Muscle of leg (tissue), 11 donors: ENCODE measurements around the gene PRKACA. TPM values are rescaled to one million over a fixed set of nuclear protein-coding genes. Genes with fewer than 3 reads are reported as not detected.
"Not testable (repeated sequence)": the region's sequence is repeated elsewhere in the genome, so short reads cannot be mapped to it uniquely, and the experiment has no call there.

Source experiments
- DNase-seq: peaks from one replicate; pipeline ENCODE4 v3.0.0; 2013
- H3K27ac ChIP-seq: one replicate; pipeline ENCODE4 v1.5.1; 2013; ENCODE audit warnings: mild to moderate bottlenecking, low read length, control low read depth
- H3K27me3 ChIP-seq: one replicate; pipeline ENCODE4 v1.6.1; 2013; ENCODE audit warnings: low read length; ENCODE audit not compliant: control insufficient read depth, insufficient read depth
- H3K36me3 ChIP-seq: one replicate; pipeline ENCODE4 v1.6.1; 2013; ENCODE audit warnings: low read length; ENCODE audit not compliant: control insufficient read depth, insufficient read depth
- H3K4me1 ChIP-seq: one replicate; pipeline ENCODE4 v1.6.1; 2013; ENCODE audit warnings: low read length; ENCODE audit not compliant: control insufficient read depth, insufficient read depth
- H3K4me3 ChIP-seq: one replicate; pipeline ENCODE4 v1.5.1; 2013; ENCODE audit warnings: low read length, control low read depth
- H3K9me3 ChIP-seq: replicated peaks from 2 replicates; pipeline ENCODE4 v1.6.1; 2013; ENCODE audit warnings: low read depth, low read length; ENCODE audit not compliant: control insufficient read depth
- WGBS: methylation state at CpG from one replicate; pipeline ENCODE4 v1.1.5; 2013; ENCODE audit warnings: missing lambda C conversion rate; ENCODE audit not compliant: insufficient coverage; 5-methylcytosine and 5-hydroxymethylcytosine counted together
- polyA plus RNA-seq, 8 donors: library from polyadenylated mRNA; unstranded; fragments of 120-200 nt; gene quantifications; one replicate each; pipeline versions ENCODE4 v1.2.1 to v1.2.3, GENCODE V29; 2013; ENCODE audit warnings: inconsistent platforms in 1 of 8, low replicate concordance in 1 of 8; ENCODE audit not compliant: insufficient read length in 8 of 8, insufficient read depth in 1 of 8
- total RNA-seq: library from RNA; stranded (reverse); fragments of 120-200 nt; gene quantifications from one replicate; pipeline ENCODE4 v1.2.4, GENCODE V29; 2013

PRKACA gene
- total and polyA plus RNA-seq, 9 donors: 121 to 485 (median 425) TPM

GRCh38 chr19:14149509-14149994, 32.0 kb upstream of the PRKACA start:
- H3K27ac ChIP-seq: peak overlapping the region; percentile 90
- 5% methylated on average over 6 of the region's 21 CpGs for WGBS
- H3K4me3 ChIP-seq: no peak overlapping the region
- H3K27me3 ChIP-seq: no peaks in the 10 kb centered on the region
- no peaks in the 10 kb centered on the region for H3K9me3 ChIP-seq
- peak; percentile 94 for DNase-seq
- H3K4me1 ChIP-seq: peaks cover 29% of the 10 kb centered on the region
- H3K36me3 ChIP-seq: peaks cover 24% of the 10 kb centered on the region

- H3K27ac ChIP-seq: peak overlapping the region; percentile 90
- no peak for DNase-seq
- H3K36me3 ChIP-seq: peaks cover 24% of the 10 kb centered on the region
- H3K27me3 ChIP-seq: no peaks in the 10 kb centered on the region
- H3K9me3 ChIP-seq: no peaks in the 10 kb centered on the region
- 35% methylated on average over 4 of the region's 13 CpGs for WGBS
- peaks cover 29% of the 10 kb centered on the region for H3K4me1 ChIP-seq
- H3K4me3 ChIP-seq: no peak overlapping the region
Observed at GRCh38 chr19:14148751-14149410, 31.3 kb upstream of the PRKACA start.

GRCh38 chr19:14147797-14148605, 30.4 kb upstream of the PRKACA start:
- Histone ChIP-seq H3K27ac (peak overlapping the region; percentile 56), H3K36me3 (peaks cover 23% of the 10 kb centered on the region), H3K27me3 (no peaks in the 10 kb centered on the region), H3K9me3 (no peaks in the 10 kb centered on the region), H3K4me3 (no peak overlapping the region), H3K4me1 (peaks cover 29% of the 10 kb centered on the region)
- WGBS: 23% methylated on average over 18 of the region's 20 CpGs
- DNase-seq: peak; percentile 87

- WGBS: 25% methylated on average over 6 of the region's 7 CpGs
- H3K4me3 ChIP-seq: no peak overlapping the region
- H3K36me3 ChIP-seq: peaks cover 11% of the 10 kb centered on the region
- DNase-seq: no peak
- no peak overlapping the region for H3K27ac ChIP-seq
- H3K27me3 ChIP-seq: no peaks in the 10 kb centered on the region
- H3K4me1 ChIP-seq: peaks cover 29% of the 10 kb centered on the region
- H3K9me3 ChIP-seq: no peaks in the 10 kb centered on the region
Observed at GRCh38 chr19:14146789-14147216, 29.2 kb upstream of the PRKACA start.

GRCh38 chr19:14146169-14146568, 28.6 kb upstream of the PRKACA start:
- DNase-seq, H3K9me3 ChIP-seq, H3K27ac ChIP-seq, H3K36me3 ChIP-seq, H3K27me3 ChIP-seq, H3K4me3 ChIP-seq: not testable (repeated sequence)
- peaks cover 29% of the 10 kb centered on the region for H3K4me1 ChIP-seq
- WGBS: 93% methylated on average over 6 of the region's 10 CpGs

GRCh38 chr19:14145381-14145780, 27.8 kb upstream of the PRKACA start:
- no peaks in the 10 kb centered on the region for H3K36me3 ChIP-seq
- H3K4me1 ChIP-seq: peaks cover 25% of the 10 kb centered on the region
- H3K27ac ChIP-seq: no peak overlapping the region
- no peak overlapping the region for H3K4me3 ChIP-seq
- H3K27me3 ChIP-seq: no peaks in the 10 kb centered on the region
- H3K9me3 ChIP-seq: no peaks in the 10 kb centered on the region
- 87% methylated on average over 6 of the region's 6 CpGs for WGBS
- no peak for DNase-seq

- no peak for DNase-seq
- Histone ChIP-seq H3K4me1 (peaks cover 14% of the 10 kb centered on the region), H3K36me3 (no peaks in the 10 kb centered on the region), H3K9me3 (no peaks in the 10 kb centered on the region), H3K27ac (no peak overlapping the region), H3K4me3 (no peak overlapping the region), H3K27me3 (no peaks in the 10 kb centered on the region)
- 85% methylated on average over 6 of the region's 12 CpGs for WGBS
Observed at GRCh38 chr19:14142262-14143190, 25.0 kb upstream of the PRKACA start.

GRCh38 chr19:14141041-14141440, 23.5 kb upstream of the PRKACA start:
- Histone ChIP-seq H3K36me3 (no peaks in the 10 kb centered on the region), H3K4me3 (no peak overlapping the region), H3K4me1 (peaks cover 17% of the 10 kb centered on the region), H3K27ac (no peak overlapping the region), H3K9me3 (no peaks in the 10 kb centered on the region), H3K27me3 (no peaks in the 10 kb centered on the region)
- DNase-seq: no peak
- WGBS: 93% methylated on average over 6 of the region's 8 CpGs

GRCh38 chr19:14139944-14140343, 22.4 kb upstream of the PRKACA start:
- peak; percentile 84 for DNase-seq
- WGBS: 52% methylated on average over 6 of the region's 9 CpGs
- Histone ChIP-seq H3K4me3 (no peak overlapping the region), H3K36me3 (no peaks in the 10 kb centered on the region), H3K9me3 (no peaks in the 10 kb centered on the region), H3K27me3 (no peaks in the 10 kb centered on the region), H3K4me1 (peaks cover 27% of the 10 kb centered on the region), H3K27ac (no peak overlapping the region)
